A204.1 (cell line): ENCODE data around the gene SMAD3.

Source experiments
- FAIRE-seq: peaks from 2 replicates; lab custom pipeline; 2012; peaks lifted over from hg19 to GRCh38; lab: Jason Lieb, UNC

SMAD3 gene

DNA sequence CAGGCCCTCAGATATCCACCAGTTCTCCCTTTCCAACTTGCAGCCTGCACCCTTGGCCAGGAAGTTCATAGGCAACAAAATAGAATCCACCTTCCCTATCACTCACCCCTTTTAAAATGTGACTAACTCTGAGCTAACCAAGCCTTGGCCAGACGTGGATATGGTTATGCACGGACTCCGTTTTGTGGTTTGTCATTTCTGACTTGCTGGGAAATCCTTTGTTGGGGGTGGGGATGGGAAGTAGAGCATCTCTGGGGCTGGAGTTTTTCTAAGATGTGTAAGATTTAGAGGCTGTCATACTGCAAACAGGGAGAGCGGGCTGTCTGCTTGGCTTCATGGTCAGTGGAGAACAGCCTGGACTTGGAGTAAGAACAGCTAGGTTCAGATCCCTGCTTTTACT, 62.6 kb downstream of the SMAD3 start:
- no peak for FAIRE-seq

DNA sequence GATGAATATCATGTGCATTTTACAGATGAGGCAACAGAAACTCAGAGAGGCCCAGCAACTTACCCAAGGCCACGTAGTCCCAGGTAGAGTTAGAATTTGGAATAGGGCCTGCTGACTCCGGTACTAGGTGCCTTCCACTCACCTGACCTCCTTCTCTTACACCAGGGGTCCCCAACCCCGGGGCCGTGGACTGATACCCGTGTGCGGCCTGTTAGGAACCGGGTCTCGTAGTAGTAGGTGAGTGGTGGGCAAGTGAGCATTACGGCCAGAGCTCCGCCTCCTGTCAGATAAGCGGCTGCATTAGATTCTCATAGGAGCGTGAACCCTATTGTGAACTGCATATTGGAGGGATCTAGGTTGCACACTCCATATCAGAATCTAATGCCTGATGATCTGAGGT, 64.8 kb downstream of the SMAD3 start:
- FAIRE-seq, result no peak

DNA sequence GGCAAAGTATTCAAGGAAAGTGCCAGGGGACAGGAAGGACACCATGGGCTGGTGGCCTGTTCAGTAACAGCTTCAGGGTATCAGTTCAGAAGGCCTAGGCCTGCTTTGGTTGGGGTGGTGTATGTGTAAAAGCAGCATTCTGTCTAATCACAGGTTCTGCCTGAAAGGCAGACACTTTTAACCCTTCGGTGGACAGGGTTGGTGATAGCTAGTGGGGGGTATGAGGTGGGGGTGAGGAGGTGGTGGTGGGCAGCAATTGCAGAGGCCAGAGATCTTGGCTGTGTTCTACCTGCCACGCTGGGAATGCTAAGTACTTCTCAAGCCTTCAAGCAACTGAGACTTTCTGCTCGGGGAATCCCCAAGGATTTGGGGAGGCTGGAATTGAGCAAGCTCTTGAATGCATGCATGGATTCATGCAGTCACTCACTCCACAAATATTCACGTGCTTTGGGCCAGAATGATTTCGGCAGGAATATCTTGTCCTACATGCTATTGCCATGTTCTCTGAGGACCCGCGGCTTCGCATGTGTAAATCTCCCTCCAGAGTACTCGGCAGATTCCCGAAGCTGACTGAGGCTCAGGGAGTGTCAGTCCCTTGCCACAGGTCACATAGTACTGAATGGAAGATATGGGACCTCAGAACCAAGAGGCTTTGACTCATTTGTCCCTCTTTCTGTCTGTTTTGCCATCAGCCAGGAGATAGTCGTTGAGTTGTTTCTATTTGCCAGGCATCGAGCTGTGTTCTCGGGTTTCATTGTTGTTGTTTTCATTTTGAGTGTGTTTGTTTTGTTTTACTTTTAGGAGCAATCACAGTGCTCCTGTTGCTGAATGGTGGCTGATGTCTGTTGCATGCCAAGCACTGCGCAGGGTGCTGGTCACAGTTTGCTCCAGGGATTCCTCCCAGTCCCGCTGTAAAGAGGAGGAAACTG, 65.5 kb downstream of the SMAD3 start:
- no peak for FAIRE-seq

DNA sequence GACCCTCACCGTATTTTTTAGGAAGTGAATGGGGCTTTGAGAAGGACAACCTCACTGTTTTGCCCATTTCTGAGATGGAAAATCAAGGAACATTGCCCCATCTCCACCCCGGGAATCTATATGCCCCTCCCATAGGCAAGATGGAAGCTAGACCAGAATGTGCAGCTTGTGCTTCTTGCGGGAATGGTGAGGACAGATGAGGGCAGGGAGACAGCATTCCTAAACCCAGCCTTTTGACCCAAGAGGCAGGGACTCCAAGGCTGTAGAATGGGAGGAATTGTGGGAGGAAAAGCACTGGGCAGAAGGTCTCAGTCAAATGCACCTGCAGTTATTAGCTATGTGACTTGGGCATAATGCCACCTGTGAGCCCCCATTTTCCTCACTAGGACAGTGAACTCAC, 66.9 kb downstream of the SMAD3 start:
- FAIRE-seq, result no peak

DNA sequence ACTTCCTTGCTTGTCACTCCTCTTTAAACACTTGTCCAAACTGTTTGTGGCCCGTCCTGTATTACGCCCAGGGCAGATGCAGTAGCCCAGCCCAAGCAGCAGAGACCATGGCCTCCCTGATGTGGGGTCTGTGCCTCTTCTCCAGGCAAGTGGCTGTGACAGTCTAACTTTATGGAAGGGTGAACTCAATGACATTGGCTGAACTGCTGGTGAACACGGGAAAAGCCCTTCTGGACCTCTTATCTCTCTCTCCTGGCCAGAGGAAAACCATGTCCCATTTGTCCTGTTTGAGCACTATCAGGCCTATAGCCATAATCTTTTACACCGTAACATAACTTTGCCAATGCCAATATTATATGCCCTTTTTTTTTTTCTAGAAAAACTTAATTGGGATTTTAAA, 67.6 kb downstream of the SMAD3 start:
- FAIRE-seq, result no peak

DNA sequence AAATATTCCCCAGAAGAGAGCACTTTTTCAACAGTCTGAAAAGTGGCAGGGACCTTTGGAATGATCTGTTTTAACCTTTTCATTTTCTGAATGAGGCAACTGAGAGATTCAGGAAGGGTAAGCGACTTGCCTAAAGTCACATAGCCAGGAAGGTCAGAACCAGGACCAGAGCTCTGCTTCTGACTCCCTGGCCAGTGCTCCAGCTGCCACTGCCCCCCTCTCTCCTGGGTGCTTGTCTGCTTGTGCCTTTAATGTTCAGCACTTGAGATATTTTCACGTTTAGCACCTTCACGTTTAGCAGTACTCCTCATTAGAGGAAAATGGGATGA, 68.3 kb downstream of the SMAD3 start:
- no peak for FAIRE-seq

DNA sequence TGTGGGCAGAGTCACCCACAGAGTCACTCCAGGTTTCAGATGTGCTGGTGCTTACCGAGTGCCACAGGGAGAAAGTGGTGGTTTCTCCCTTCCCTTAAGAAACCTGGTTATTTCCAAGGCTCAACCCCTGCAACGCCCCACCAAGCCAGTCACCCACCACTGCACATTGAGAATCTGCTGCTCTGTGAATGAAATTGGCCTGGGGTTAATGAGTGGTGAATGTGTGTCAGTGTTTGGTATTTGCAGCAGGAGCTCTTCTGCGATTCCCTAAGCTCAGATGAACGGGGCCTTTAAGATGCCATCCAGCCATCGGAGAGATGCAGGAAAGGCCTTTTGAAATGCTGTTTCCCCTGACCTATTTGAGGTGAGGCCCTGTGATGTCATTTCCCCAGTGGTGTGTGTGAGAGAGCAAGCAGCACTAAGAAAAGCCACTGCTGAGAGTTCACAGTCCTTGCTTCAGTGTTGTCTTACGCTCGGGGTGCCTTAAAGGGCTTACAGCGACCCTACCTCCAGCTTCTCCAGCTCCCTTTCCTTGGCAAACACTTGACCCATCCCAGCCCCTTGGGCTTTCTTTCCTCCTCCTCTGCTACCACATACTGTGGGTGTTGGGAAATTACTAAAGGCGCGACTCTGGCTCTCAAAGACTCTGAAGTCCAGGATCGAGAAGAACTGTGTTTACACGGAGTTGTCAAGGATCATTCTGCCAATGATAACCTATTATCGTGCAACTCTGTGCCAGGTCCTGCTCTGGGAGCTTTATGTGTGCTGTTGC, 68.9 kb downstream of the SMAD3 start:
- FAIRE-seq, result no peak

DNA sequence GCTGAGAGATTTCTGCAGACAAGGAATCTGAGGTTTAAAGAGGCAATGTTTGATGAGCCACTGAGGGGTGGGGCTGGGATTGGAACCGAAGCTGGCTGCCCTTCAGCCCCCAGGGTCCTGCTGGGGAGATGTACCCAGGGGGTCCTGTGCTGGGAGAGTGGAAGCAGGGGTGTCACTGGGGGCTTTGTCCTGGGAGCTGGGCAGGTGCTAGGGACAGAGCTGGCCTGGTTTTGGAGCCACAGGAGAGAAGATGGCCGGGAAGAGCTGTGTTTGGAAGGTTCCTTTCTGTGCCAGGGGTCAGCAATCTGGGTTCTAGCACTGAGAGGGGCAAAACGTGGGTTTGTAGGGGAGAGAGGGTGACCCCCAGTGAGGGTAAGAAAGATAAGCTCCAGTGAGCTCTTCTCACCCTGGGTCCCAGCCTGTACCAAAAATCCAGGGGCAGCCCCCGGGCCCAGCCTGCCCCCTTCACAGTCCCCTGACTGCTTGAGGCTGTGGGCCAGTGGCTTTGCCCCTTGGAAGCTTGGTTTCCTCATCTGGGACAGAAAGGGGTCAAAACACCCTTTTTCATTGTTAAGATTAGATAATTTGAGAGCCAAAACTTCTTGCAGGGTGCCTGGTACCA, 69.6 kb downstream of the SMAD3 start:
- FAIRE-seq, result no peak

DNA sequence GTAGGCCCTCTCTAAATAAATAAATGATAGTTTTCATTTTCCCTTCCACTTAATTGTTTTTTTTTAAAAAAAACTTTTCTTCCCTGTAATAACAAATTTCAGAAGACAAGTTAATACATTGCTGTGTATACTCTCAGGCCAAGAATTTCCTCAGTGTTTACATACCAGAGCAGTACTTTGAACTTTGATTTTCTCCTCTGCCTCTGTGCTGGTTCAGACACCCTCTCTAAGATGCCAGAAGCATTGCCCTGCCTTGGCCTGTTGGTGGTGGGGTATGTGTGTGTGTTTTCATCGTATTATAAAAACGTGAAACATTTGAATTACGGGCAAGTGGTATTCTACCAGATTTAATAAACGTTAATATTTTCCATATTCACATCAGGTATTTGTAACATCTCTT, 70.1 kb downstream of the SMAD3 start:
- no peak for FAIRE-seq

DNA sequence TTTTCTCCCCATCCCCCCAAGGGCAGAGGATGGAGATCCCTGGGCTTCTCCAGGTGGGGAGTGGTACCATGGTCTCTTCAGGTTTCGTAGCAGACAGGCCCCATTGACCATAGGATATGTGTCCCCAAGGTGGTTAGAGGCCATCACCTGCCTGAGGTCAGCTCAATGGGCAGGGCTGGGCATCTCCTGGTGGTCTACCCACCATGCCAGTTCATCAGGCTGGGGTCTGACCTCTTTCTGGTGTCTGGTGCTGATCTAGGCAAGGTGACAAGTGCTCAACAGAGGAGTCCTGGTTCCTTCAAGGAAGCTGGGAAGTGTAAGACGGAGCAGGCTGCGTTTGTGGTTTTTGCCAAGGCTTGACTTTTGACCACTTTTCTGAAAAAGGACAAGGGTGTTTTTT, 71.4 kb downstream of the SMAD3 start:
- no peak for FAIRE-seq

DNA sequence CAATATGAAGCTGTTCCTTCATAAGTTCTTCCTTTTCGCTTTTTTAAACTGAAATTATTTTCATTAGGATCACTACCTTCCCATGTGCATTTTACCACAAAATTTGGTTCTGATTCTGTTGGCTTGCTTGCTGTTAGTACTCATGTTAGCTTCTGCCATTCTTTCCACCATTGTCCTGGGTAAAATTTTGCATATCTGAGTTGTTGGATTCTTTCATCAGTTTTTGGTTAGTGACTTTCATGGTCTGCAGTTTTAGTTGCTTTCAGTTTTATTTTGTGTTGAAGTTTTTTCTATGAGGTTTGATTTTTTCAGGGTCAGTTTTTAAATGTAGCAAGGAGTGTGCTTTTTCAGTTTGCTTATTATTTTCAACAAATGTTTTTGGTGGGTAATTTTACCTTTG, 71.9 kb downstream of the SMAD3 start:
- no peak for FAIRE-seq

DNA sequence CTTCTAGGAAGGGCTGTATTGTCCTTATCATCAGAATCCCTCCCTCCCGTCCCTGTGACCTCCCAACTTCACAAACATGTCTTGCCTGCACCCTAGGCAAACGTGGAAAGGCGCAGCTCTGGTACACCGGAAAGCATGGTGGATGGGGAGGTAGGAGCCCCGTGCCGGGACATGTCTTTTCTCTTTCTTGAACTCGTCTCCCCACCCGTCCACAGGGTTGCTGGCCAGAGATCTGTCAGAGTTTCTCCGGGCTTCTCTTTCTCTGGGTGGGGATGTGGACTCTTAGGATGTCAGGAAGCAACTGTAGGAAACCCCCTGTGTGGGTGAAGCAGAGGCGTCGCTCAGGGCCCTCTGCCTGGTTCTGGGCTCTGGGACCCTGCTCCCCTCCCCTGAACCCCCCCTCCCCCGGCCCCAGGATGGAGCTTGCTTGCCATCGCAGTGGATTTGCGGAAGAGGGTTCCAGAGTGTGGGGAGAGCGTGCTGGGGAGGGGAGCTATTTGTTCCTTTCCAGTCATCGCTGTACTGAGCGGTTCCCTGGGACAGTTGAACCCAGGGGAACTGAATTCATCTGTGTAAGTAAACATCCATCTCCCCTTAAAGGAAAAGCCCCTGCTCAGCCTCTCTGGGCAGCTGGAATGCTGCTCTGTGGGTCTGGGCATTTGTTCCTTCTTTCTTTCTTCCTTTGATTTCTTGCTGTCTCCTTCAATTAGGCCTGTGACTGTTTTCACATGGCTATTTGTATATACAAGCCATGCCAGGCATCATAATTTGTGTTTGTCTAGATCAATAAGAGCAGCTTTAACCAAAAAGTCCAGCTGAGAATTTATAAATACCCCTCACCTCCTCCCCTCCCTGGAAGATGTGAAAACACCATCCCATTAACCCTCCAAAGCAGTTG, 72.8 kb downstream of the SMAD3 start:
- no peak for FAIRE-seq

DNA sequence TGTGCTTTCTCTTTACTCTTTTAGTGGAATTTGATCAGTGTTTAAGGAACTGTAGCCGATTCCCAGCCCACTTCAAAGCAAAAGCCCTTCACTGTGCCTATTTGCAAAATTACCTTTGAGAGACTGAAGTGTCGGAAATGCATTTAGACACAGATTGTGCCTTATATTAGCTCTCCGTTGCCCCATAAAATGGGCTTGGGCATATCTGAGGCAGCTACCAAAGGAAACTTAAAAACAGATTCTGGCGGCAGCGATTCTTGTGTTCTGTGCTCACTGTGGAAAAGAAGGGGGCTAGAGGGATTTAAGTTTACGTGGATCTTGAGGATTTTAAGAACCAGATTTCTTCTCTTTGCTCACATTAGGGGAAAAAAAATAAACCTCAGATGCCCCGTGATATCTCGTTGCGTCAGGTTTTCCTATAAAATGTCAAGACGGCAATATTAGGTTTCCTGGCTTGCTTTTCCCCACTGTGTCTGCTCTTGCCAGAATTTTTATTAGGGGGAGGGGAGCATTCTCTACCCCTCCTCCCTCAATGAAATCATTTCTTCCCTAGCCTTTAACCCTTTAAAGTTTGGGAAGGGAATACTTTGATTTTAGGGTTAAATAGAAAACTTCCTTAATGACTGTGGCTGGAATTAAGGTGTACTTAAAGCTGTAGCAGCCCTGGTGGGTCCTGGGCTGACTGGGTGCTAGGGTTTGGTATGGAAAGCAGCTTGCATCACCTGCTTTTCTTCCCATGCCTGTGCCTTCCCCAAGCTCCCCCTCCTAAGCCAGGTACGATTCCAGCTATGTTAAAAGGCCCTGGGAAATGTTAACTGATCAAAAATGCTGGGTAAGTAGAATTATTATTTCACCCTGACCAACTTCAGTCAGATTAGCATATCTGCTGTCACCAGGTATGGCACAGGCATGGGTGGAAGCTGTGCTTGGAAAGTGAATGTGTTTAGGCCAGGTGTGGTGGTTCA, 73.8 kb downstream of the SMAD3 start:
- no peak for FAIRE-seq

DNA sequence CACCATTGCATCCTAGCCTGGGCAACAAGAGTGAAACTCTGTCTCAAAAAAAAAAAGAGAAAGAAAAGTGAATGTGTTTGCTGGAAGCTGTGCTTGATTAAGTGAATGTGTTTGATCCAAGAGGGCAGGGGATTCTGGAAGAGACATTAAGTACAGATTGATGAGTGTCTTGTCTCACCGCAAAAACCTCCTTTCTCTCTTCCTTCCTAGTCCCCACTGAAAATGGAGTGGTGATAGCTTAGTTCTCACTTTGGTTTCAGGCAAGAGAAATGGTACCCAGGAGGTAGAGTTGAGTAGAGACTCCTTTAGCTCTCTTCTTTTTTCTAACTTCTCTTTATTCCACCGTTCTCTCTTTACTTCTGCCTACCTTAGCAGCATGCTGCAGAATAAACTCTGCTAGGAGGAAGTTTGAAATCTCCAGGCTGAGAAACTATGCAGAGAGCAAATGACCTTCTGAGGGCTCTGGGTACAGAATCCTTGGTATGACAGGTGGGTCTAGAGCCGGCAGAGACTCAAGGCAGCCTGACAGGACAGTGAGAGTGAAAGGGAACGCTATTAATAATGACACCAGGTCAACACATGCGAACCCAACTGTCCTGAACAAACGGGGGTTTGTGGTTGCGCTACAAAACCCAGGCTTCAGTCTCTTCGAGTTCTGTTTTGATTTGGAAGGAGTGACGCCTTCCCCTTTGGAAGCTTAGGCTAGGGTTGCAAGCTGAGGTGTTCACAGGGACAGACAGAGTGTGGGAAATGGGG, 74.9 kb downstream of the SMAD3 start:
- no peak for FAIRE-seq

DNA sequence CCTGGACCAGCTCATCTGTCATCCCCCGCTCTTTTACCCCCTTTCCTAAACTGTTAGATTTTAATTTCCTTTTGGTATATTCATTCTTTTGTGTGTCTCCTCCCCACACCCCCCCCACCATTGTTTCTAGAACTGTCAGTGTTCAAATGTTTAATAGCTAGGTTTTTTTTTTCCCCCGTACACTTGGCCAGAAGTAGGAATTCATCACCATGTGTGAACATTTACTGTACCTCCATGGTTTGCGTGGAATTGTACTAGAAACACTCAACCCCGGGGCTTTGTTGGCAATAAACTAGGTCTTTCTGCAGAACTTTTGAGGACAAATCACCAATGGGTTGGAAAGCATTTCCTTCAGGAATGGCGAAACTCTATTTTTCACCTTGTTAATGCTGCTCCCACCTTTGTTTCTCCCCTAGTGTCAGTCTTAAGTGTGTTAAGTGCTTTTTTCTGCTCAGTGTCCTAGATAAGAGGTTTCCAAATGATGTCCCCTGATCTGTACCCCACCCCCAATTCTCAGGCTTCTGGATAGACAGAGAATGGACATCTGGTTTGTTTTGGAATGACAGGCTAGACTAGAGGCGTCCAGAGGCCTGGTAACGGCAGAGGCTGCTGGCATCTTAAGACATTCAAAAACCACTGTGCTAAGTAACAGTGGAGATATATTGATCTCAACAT, 76.8 kb downstream of the SMAD3 start:
- FAIRE-seq, result no peak

DNA sequence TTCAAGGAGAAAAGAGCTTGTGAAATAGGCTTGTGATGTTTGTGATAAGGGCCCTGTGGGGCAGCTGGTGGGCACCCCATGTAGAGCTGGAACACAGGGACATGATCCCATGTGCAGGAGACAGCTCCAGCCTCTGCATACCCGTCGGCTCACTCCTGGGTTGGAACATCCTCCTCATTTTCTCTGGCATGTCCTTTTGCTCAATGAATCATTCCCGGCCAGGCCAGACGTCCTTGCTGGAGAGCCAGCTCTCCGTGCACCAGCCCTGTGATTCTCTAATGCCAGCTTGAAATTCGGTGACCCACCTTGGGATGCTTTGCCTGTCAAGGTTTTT, 77.3 kb downstream of the SMAD3 start:
- FAIRE-seq, result no peak

DNA sequence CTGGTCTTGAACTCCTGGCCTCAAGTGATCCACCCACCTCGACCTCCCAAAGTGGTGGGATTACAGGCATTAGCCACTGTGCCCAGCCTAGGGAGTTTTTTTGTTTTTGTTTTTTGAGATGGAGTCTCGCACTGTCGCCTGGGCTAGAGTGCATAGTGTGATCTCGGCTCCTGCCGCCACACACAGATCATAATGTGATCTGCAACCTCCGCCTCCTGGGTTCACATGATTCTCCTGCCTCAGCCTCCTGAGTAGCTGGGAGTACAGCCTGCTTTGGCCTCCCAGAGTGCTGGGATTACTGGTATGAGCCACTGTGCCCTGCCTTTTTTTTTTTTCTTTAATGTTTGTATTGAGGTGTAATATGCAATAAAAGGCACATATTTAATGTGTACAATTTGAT, 78.2 kb downstream of the SMAD3 start:
- FAIRE-seq, result no peak

DNA sequence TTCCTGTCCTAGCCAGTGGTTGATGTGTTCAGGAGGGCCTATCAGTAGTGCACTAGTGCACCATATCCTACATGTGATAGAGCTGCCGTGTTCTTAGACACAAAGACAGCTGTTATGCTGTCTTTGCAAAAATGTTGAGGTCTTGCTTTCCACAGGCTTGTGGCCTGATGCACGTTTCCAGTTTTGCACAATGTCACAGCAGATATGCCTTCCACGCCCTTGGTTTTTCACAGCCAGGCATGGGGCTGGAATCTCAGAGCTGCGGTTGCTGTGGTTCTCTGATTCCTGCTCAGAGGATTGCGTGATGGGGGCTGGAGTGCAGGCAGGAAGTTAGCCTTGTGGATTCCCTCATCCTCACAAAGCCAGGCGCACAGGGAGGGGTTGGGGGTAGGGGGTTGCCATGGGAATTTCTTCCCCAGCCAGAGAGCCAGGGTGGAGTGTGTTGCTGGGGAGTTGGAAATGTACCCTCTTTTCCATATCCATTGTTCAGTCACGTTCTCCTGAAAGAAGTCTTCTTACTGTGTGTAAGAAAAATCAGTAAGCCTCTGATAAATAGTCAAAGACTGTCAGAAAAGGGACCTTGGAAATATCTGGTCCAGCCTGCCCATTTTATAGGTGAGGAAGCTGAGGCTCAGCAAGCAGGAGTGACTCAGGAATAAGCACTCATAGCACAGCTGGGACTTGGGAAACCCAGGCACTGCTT, 79.4 kb downstream of the SMAD3 start:
- FAIRE-seq, result no peak

DNA sequence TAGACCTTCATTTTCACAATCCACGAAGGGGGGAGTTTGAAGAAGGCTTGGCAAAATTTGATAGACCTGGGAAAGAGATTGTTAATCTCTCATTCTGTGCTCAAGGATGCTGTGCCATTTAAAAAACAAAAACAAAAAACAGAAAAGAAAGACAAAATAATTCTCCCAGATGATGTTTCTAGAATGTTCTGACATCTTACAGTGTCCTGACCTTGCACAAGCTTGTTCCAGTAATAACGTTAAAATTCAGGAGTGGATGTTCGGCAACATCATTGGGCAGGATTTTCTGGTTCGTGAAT, 79.9 kb downstream of the SMAD3 start:
- FAIRE-seq, result no peak
